Stimulated activated naive CD8-positive, alpha-beta T cell treated with anti-CD3 and anti-CD28 coated beads, Interleukin-15, amount 100 ng/mL, for 72 hours (primary cell): ENCODE data around the gene GSK3A.

Experiments
- ATAC-seq: fragments of 150-1000 bp; cut with Tn5 transposase; 2 replicates; pipeline ENCODE4 v1.10.0; 2021; ENCODE audit warnings: mild to moderate bottlenecking, moderate library complexity
- DNase-seq, 2 donors: peaks; one replicate each; pipeline ENCODE4 v3.0.0; 2021 to 2022
- H3K27ac Mint-ChIP-seq, 2 donors: one replicate each; pipeline ENCODE4 v1.8.0; 2022; ENCODE audit warnings: mild to moderate bottlenecking in 2 of 2, mixed read lengths in 2 of 2, moderate library complexity in 2 of 2
- H3K27me3 Mint-ChIP-seq: one replicate; pipeline ENCODE4 v1.8.0; 2022; ENCODE audit warnings: mixed read lengths
- H3K4me1 Mint-ChIP-seq: one replicate; pipeline ENCODE4 v1.8.0; 2022; ENCODE audit warnings: mild to moderate bottlenecking, mixed read lengths
- H3K4me3 Mint-ChIP-seq, 2 donors: one replicate each; pipeline ENCODE4 v1.8.0; 2022; ENCODE audit warnings: mild to moderate bottlenecking in 2 of 2, mixed read lengths in 2 of 2, moderate library complexity in 1 of 2
- H3K9me3 Mint-ChIP-seq, 2 donors: one replicate each; pipeline ENCODE4 v1.8.0; 2022; ENCODE audit warnings: mixed read lengths in 2 of 2

Gene GSK3A

DNA sequence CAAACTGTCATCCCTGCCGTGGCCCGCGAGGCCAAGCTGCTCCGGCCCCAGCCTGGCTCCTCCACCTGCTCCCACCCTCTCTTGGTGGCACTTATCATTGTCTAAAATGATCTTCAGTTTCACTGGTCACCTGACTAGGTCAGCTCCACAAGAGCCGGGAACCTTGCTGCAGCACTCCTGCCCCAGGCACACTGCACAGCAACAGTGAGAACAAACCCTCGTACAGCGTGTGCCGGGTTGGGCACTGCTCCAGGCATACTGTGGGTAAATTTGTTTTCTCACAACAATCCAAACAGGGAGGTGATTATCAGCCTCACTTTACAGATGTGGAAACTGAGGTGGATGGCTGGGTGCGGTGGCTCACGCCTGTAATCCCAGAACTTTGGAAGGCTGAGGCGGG lies 33.8 kb downstream of the GSK3A start:
- no peaks in the 10 kb centered on the region for H3K27me3 Mint-ChIP-seq
- no peak for ATAC-seq
- peak overlapping the region in 1 of 2 donors; percentile 65 for H3K27ac Mint-ChIP-seq
- H3K4me3 Mint-ChIP-seq = no peak overlapping the region
- no peak for DNase-seq
- H3K9me3 Mint-ChIP-seq = no peaks in the 10 kb centered on the region
- peaks cover 56% of the 10 kb centered on the region for H3K4me1 Mint-ChIP-seq

- no peak for ATAC-seq
- Mint-ChIP-seq H3K27me3 (no peaks in the 10 kb centered on the region), H3K27ac (peak overlapping the region; percentile 86 to 95), H3K4me1 (peaks cover 56% of the 10 kb centered on the region), H3K4me3 (peak overlapping the region; percentile 23 to 64), H3K9me3 (no peaks in the 10 kb centered on the region)
- no peak for DNase-seq
Observed at GRCh38 chr19:42207767-42208271, 34.6 kb downstream of the GSK3A start.

- H3K27ac Mint-ChIP-seq = peak overlapping the region; percentile 86 to 95
- no peaks in the 10 kb centered on the region for H3K27me3 Mint-ChIP-seq
- no peaks in the 10 kb centered on the region for H3K9me3 Mint-ChIP-seq
- DNase-seq (no peak), ATAC-seq (no peak)
- H3K4me1 Mint-ChIP-seq = peaks cover 57% of the 10 kb centered on the region
- no peak overlapping the region for H3K4me3 Mint-ChIP-seq
Observed at GRCh38 chr19:42206871-42207755, 35.3 kb downstream of the GSK3A start.

DNA sequence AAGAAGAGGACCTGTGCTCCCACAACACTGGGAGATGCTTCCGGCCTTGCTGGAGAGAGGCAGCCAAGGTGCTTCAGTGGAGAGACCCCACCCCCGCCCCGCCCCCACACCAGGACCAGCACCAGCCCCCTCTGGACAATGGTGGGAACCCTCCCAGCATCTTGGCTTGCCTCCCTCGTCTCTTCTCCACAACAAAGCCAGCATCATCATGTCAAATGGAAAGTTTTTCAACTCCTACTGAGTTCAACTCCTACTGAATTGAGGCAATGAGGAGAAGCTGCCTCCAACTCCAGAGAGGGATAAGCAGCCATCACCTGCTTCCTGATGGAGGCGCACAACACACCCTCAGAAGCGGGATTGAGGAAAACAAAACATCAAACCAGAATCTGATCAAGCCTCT lies 37.7 kb downstream of the GSK3A start:
- Mint-ChIP-seq H3K9me3 (no peaks in the 10 kb centered on the region), H3K4me1 (peaks cover 81% of the 10 kb centered on the region), H3K27ac (no peak overlapping the region), H3K27me3 (no peaks in the 10 kb centered on the region), H3K4me3 (no peak overlapping the region)
- DNase-seq (no peak), ATAC-seq (no peak)

GRCh38 chr19:42203700-42204099 lies 38.7 kb downstream of the GSK3A start:
- ATAC-seq (no peak), DNase-seq (no peak)
- Mint-ChIP-seq H3K27me3 (no peaks in the 10 kb centered on the region), H3K4me3 (no peak overlapping the region), H3K4me1 (peaks cover 90% of the 10 kb centered on the region), H3K9me3 (no peaks in the 10 kb centered on the region), H3K27ac (peak overlapping the region in 1 of 2 donors; percentile 57)

GRCh38 chr19:42202290-42202880 lies 40.0 kb downstream of the GSK3A start:
- Mint-ChIP-seq H3K4me3 (peak overlapping the region; percentile 66 to 79), H3K27ac (peak overlapping the region; percentile 54 to 96), H3K9me3 (no peaks in the 10 kb centered on the region), H3K4me1 (peaks cover 88% of the 10 kb centered on the region), H3K27me3 (no peaks in the 10 kb centered on the region)
- ATAC-seq (no peak), DNase-seq (no peak)

GRCh38 chr19:42201489-42202289 lies 40.7 kb downstream of the GSK3A start:
- Mint-ChIP-seq H3K27ac (peak overlapping the region; percentile 94 to 96), H3K9me3 (no peaks in the 10 kb centered on the region), H3K27me3 (no peaks in the 10 kb centered on the region), H3K4me1 (peaks cover 88% of the 10 kb centered on the region), H3K4me3 (peak overlapping the region; percentile 66 to 79)
- DNase-seq (peak in 1 of 2 donors; percentile 72), ATAC-seq (peak; percentile 67)

DNA sequence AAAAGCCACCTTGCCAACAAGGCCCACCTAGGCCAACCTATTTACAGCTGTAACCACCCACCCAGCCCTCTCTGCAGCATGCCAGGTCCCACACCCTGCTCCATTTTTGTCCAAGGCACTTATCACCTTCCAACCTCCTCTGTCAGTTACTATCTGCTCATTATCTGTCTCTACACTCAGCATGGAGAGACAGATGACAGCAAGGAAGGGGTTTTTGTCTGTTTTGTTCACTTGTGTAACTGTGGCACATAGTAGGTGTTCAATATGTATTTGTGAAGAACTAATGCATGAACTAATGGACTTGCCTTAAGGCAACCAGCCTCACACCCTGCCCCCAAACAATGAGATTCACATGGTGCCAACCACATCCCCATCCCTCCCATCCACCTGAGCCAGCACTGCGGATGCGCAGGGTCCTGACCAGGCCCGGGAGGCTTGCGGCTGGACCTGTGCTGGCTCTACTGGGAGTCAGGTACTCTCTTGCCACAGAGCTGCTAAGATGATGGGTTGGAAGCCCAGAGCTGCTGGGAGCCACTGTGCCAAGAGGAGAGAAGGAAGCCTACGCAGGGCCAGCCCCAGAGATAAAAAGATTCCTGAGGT lies 42.2 kb downstream of the GSK3A start:
- Mint-ChIP-seq H3K27me3 (no peaks in the 10 kb centered on the region), H3K27ac (peak overlapping the region; percentile 63 to 72), H3K4me3 (peak overlapping the region; percentile 79 to 83), H3K9me3 (no peaks in the 10 kb centered on the region), H3K4me1 (peaks cover 91% of the 10 kb centered on the region)
- DNase-seq (no peak), ATAC-seq (no peak)

- peaks cover 87% of the 10 kb centered on the region for H3K4me1 Mint-ChIP-seq
- peak; percentile 84 for ATAC-seq
- H3K27ac Mint-ChIP-seq = peak overlapping the region; percentile 63 to 72
- H3K4me3 Mint-ChIP-seq = peak overlapping the region; percentile 79 to 83
- no peaks in the 10 kb centered on the region for H3K27me3 Mint-ChIP-seq
- peak; percentile 68 to 88 for DNase-seq
- no peaks in the 10 kb centered on the region for H3K9me3 Mint-ChIP-seq
Observed at GRCh38 chr19:42199440-42200115, 42.8 kb downstream of the GSK3A start.

DNA sequence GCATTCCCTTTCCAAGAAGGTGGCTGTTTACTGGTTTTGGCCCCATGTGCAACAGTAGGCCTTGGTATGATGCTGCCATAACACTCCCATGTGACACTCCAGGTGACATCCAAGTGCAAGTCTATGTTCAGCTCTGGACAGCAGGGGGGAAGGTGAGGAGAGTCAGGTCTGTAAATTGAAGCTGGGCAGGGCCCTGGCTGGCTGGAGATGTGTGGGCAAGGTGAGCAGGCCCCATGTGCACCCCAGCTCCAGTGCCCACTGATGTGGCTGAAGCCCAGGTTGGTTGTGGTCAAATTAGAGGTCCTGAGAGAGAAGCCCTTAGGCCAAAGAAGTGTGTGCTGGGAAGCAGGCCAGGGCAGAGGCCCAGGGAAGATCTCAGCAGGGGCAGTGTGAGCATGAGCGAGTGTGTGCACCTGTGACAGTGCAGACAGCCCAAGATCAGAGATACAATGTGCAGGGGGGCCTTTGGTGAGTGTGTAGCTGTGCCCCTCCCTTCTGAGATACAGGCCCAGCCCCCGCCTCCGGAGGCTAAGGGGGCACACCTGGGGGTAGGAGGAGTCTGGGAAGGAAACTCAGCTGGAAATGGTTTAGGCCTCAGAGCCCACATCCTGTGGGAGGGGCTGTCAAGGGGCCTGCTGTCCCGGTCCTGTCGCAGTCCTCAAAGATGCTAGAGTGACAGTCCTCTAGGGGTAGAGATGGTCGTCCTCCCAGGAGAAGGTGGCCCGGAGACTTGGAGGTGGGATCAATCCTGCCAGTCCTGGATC lies 43.5 kb downstream of the GSK3A start:
- DNase-seq = peak; percentile 60 to 79
- no peaks in the 10 kb centered on the region for H3K27me3 Mint-ChIP-seq
- peaks cover 0 to 6% of the 10 kb centered on the region in 2 donors for H3K9me3 Mint-ChIP-seq
- peak; percentile 75 for ATAC-seq
- peak overlapping the region; percentile 79 to 83 for H3K4me3 Mint-ChIP-seq
- H3K27ac Mint-ChIP-seq = peak overlapping the region; percentile 63 to 72
- peaks cover 85% of the 10 kb centered on the region for H3K4me1 Mint-ChIP-seq

GRCh38 chr19:42197375-42197817 lies 45.0 kb downstream of the GSK3A start:
- H3K27ac Mint-ChIP-seq = no peak overlapping the region
- no peaks in the 10 kb centered on the region for H3K27me3 Mint-ChIP-seq
- peaks cover 72% of the 10 kb centered on the region for H3K4me1 Mint-ChIP-seq
- H3K4me3 Mint-ChIP-seq = peak overlapping the region in 1 of 2 donors; percentile 5
- peaks cover 0 to 14% of the 10 kb centered on the region in 2 donors for H3K9me3 Mint-ChIP-seq
- ATAC-seq (no peak), DNase-seq (no peak)

- H3K27me3 Mint-ChIP-seq = no peaks in the 10 kb centered on the region
- DNase-seq (no peak), ATAC-seq (no peak)
- peaks cover 72% of the 10 kb centered on the region for H3K4me1 Mint-ChIP-seq
- H3K9me3 Mint-ChIP-seq = peaks cover 0 to 14% of the 10 kb centered on the region in 2 donors
- H3K4me3 Mint-ChIP-seq = no peak overlapping the region
- H3K27ac Mint-ChIP-seq = no peak overlapping the region
Observed at GRCh38 chr19:42196011-42197001, 46.1 kb downstream of the GSK3A start.

DNA sequence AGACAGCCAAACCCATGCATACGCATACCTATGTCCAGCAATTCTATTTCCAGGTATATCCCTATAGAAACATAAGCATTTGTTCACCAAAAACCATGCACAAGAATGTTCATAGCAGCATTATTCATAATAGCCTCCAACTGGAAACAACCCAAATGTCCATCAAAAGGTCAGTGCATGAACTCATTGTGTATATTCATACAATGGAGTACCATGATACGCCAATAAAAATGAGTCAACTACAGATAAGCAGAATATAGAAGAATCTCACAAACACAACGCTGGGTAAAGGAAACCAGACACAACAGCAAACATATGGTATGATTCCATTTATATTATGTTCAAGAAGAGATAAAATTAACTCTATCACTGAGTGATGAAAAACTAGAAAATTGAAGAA lies 48.7 kb downstream of the GSK3A start:
- no peaks in the 10 kb centered on the region for H3K27me3 Mint-ChIP-seq
- H3K27ac Mint-ChIP-seq = peak overlapping the region in 1 of 2 donors; percentile 4
- H3K4me1 Mint-ChIP-seq = peaks cover 51% of the 10 kb centered on the region
- ATAC-seq (no peak), DNase-seq (no peak)
- H3K9me3 Mint-ChIP-seq = peaks cover 0 to 14% of the 10 kb centered on the region in 2 donors
- H3K4me3 Mint-ChIP-seq = no peak overlapping the region
